Stimulated activated CD4-positive, alpha-beta T cell treated with anti-CD3 and anti-CD28 coated beads, Interleukin-4, amount 100 ng/mL, for 4 hours (primary cell): ENCODE data around the gene ZNF71.
"Not testable (repeated sequence)": the region's sequence is repeated elsewhere in the genome, so short reads cannot be mapped to it uniquely, and the experiment has no call there.

Experiments
- DNase-seq, 2 experiments: peaks; one replicate each; pipeline ENCODE4 v3.0.0-alpha.2; 2020

The ZNF71 gene

GRCh38 chr19:56623006-56623405 is 27.9 kb downstream of the ZNF71 start:
- no peak for DNase-seq

DNA sequence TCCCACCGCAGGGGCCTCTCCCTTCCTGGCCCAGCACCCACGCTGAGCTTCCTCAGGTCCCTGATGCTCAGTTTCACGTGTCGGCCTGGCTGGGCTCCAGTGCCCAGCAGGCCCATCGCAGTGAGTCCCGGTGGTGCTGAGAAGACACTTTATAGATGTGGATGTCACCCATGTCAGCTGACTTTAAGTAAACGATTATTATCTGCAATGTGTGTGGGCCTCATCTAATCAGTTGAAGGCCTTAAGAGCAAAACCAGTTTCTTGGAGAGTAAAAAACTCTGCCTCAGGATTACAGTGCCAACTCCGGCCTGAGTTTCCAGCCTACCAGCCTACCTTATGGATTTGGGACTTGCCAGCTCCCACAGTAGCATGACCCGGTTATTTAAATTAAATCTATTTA is 30.6 kb downstream of the ZNF71 start:
- DNase-seq: no peak

GRCh38 chr19:56633021-56633420 is 37.9 kb downstream of the ZNF71 start:
- no peak for DNase-seq

DNA sequence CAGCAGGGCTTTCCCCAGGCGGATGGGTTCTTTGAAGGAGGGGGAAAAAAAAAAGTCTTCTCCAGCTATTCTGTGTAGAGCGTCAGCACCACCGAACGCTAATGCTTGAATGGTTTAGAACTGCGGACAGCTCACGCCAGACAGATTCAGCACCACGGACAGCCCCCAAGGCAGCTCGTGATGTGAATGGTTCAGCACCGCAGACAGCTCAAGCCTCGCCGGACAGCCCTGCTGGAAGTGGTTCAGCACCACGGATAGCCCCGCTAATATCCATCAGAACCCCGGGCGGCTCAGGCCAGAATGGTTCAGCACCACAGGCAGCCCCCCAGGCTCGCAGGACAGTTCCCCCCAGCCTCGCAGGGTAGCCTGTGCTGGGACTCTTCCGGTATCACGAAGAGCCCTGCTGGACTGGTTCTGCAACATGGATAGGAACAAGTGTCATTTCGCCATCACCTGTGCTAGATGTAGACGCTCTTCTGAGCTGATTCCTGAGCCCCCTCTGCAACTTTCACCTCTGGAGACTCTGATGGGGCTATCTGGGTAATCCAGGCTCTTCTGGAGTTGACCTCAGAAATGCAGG is 43.0 kb downstream of the ZNF71 start:
- DNase-seq: peak in 1 of 2 experiments; percentile 6

DNA sequence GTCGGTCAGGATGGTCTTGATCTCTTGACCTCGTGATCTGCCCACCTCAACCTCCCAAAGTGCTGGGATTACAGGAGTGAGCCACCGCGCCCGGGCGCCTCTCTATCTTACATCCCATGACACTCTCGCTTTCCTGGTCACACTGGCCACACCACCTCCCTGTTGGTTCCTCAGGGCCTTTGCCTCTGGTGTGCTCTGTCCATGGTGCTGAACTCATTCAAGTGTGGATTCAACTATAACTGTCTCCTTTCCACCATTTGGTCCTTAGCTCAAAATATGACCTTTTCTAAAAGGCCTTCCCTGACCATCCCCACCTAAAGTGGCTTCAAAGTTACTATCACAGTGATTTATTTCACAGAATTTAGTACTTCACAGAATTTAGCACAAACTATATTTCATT is 44.1 kb downstream of the ZNF71 start:
- no peak for DNase-seq

- DNase-seq: no peak
These were observed 47.8 kb downstream of the ZNF71 start, which contains the start of gene SMIM17 for GRCh38 chr19:56642711-56643459. Gene SMIM17, plus strand, starts transcription at chr19:56643159. Its CDS starts 2,509 bp downstream, at chr19:56645668.

DNA sequence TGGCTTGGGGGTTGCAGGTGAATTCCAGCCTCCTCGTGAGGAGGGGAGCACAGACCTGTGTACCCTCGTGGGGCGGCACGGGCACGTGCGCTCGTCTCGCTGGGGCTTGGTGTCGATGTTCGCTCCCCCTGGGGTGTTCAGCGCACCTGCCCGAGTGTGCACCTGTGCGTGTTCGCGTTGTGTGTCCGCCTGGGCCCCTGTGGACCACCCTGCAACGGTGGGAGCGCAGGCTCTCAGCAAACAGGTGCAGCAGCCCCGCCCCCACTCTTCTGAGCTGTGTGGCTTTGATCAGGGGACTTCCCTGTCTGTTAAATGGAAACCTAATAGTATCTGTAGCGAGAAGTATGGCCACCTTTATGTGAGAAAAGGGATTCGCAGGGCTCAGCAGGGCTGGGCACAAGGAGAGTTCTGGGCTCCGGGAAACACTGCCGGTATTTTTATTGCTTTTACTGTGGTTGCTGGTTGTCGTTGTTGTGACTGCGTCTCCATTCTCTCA is 48.4 kb downstream of the ZNF71 start:
- no peak for DNase-seq

- DNase-seq: no peak
These were observed 59.0 kb downstream of the ZNF71 start for GRCh38 chr19:56654151-56654550.

DNA sequence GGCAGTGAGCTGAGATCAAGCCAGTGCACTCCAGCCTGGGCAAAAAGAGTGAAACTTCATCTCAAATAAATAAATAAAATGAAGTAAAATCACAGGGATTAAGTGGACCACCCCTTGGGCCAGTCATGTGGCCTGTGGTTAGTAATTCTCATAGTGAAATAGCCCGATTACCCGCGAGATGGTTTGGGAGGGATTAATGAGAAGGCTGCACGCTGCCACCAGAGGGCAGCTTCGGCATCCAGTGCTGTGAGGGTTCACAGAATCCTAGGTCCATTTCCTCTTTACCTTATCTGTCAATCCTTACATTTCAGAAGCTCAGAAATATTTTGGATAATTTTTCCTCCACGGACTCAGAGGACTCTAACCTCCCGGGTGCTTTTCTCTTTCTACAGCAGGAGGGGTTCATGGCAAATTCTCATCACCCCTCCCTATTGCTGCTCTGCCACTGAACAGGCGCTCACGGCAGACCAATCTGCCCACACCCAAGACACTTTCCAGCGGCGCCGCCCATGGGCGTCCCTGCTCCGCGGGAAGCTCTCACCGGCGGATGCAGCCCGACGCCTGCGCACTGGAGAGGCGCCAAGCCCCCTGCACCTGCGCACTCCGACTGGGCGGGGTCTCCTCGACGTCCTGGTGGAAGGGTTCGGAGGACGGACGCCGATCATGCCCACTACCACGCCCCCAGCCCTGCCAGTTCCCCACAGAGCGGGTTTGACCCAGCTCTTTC is 65.4 kb downstream of the ZNF71 start:
- no peak for DNase-seq

- DNase-seq: no peak
These were observed 66.1 kb downstream of the ZNF71 start for GRCh38 chr19:56661248-56661647.

- no peak for DNase-seq
These were observed 68.9 kb downstream of the ZNF71 start for GRCh38 chr19:56663931-56664500.

DNA sequence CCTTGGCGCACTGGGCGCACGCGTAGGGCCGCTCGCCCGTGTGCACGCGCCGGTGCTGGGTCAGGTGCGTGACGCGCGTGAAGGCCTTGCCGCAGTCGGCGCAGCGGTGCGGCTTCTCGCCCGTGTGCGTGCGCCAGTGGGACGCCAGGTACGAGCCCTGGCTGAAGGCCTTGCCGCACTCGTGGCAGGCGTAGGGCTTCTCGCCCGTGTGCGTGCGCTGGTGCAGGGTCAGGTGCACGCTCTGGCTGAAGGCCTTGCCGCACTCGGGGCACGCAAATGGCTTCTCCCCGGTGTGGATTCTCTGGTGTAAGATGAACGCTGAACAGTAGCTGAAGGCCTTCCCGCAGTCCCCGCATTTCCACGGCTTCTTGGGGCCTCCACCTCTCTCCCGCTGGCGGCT is 69.4 kb downstream of the ZNF71 start:
- no peak for DNase-seq

DNA sequence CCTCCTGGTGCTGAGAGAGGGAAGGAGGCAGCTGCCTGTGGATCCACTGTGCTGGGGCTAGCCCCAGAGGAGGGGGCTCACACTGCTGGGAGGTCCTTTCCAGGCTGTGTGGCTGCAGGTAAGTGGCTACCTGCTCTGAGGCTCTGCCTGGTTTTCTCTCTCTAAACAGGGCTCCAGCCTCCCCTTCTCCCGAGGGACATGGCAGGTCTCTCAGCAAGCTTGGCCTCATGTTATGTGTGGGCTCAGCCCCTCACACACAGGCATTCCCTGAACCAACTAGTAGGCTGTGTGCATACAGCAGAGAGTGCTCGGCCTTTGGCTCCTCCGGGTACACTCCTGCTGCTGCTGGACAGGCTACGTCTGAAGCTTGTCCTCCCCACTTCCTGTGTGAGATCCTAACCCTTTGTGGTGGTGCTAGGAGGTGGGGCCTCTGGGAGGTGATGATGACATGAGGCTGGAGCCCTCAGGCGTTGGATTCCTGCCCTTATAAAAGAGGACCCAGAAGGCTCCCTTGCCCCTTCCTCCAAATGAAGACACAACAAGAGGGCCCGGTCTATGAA is 72.3 kb downstream of the ZNF71 start:
- no peak for DNase-seq

DNA sequence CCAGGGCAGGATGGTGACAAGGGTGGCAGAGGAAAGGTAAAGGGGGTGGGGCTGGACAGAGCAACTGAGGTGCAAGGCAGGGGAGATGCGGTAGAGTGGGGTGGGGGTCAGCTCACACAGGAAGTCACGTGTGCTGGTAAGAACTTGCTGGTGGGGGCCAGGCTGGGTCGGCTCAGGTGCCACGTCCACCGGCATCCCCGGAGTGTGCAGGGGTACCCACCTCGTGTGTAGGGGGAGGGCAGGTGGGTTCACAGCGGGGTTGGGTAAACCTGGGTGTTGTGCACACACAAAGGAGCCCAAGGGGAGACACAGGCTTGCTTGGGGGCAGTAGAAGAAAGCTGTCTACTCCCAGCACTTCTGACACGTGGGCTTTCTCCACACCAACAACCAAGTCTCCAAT is 73.6 kb downstream of the ZNF71 start:
- DNase-seq: no peak

DNA sequence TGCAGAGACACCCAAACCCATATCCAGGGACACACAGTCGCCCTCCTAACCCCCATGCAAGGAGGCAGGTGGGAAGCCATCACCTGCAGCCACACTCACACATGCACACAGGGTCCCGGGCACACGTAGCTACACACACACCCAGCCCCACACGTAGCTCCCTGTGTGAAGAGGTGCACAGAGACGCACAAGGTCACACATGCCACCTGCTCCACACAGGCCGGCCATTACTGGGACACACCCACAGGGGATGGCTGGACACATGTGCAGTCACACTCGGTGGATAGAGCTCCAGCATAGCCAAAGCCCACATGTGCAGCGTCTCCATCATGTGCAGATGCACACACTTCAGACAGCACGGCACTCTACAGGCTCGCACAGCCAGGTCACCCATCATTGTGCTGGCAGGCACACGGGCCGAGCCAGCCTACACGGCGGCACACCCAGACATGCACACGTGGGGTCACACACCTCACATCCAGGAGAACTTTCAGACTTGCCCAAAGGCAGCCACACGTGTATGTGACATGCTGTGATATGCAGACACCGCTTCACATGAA is 75.4 kb downstream of the ZNF71 start:
- no peak for DNase-seq

- no peak for DNase-seq
These were observed 76.0 kb downstream of the ZNF71 start for GRCh38 chr19:56670961-56671612.

DNA sequence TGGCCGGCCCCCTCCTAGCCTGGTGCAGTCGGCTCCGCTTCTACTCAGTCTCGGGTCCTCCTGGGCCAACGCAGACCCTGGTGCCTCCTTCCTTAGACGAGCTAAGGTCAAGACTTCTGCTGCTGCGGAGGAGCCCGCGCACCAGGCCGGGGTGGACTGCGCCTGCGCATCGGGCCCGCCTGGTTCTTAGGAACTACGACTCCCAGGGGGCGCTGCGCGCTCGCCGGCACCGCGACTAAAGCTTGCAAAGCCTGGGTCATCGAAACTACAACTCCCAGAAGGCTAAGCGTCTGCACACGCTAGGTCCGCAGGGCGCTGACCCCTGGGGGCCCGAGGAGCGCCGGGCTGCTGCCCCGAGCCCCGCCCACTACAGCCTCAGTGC is 76.5 kb downstream of the ZNF71 start, which contains the start of gene ZNF835:
Gene ZNF835 (minus strand): TSS at position 145 of the 382 bp plus-strand sequence. CDS start 6,559 bp downstream, outside the sequence.
- peak; percentile 82 to 88 for DNase-seq

GRCh38 chr19:56672610-56673009 is 77.5 kb downstream of the ZNF71 start:
- DNase-seq: not testable (repeated sequence)
